GM23338 (cell line): ENCODE measurements around the gene HPRT1. TPM values are rescaled to one million over a fixed set of nuclear protein-coding genes. Genes with fewer than 3 reads are reported as not detected.

Experiments
- ATAC-seq: fragments of 200-7000 bp; cut with Tn5 transposase; 3 replicates; pipeline ENCODE4 v1.9.1; 2020
- DNase-seq: peaks from one replicate; pipeline ENCODE4 v3.0.0-alpha.2; 2015; ENCODE audit warnings: low spot score
- H2AFZ ChIP-seq: fragments of 200-600 bp; sonication (generic); 2 replicates; pipeline ENCODE4 v1.8.0; 2016; ENCODE audit warnings: antibody characterized with exemption, mild to moderate bottlenecking, moderate library complexity
- H3F3A ChIP-seq: fragments of 200-600 bp; sonication (generic); replicated peaks from 2 replicates; pipeline ENCODE4 v1.8.0; 2017; ENCODE audit warnings: antibody characterized with exemption, mixed run types, low read depth
- H3K27ac ChIP-seq: fragments of 200-600 bp; sonication (generic); 2 replicates; pipeline ENCODE4 v1.6.1; 2016; ENCODE audit warnings: low read depth
- H3K27me3 ChIP-seq: fragments of 200-600 bp; sonication (generic); 2 replicates; pipeline ENCODE4 v1.8.0; 2016; ENCODE audit warnings: mild to moderate bottlenecking, mixed run types, moderate library complexity; ENCODE audit not compliant: insufficient read depth
- H3K36me3 ChIP-seq: fragments of 200-600 bp; sonication (generic); 2 replicates; pipeline ENCODE4 v1.8.0; 2016; ENCODE audit warnings: mild to moderate bottlenecking; ENCODE audit not compliant: insufficient read depth
- H3K4me1 ChIP-seq: fragments of 200-600 bp; sonication (generic); 2 replicates; pipeline ENCODE4 v1.8.0; 2016; ENCODE audit warnings: mild to moderate bottlenecking, moderate library complexity; ENCODE audit not compliant: insufficient read depth
- H3K4me2 ChIP-seq: fragments of 200-600 bp; sonication (generic); 2 replicates; pipeline ENCODE4 v1.7.1; 2017; ENCODE audit warnings: mixed run types
- H3K4me3 ChIP-seq: fragments of 200-600 bp; sonication (generic); 2 replicates; pipeline ENCODE4 v1.6.1; 2016; ENCODE audit warnings: mixed run types
- H3K79me2 ChIP-seq: fragments of 200-600 bp; sonication (generic); replicated peaks from 2 replicates; pipeline ENCODE4 v1.8.0; 2017; ENCODE audit warnings: mild to moderate bottlenecking; ENCODE audit not compliant: insufficient read depth
- H3K9me2 ChIP-seq: fragments of 200-600 bp; sonication (generic); 2 replicates; pipeline ENCODE4 v1.8.0; 2017; ENCODE audit not compliant: insufficient read depth
- H4K20me1 ChIP-seq: fragments of 200-600 bp; sonication (generic); replicated peaks from 2 replicates; pipeline ENCODE4 v1.8.0; 2017; ENCODE audit warnings: mild to moderate bottlenecking; ENCODE audit not compliant: insufficient read depth
- H3K27ac Mint-ChIP-seq: 2 replicates; pipeline ENCODE4 v1.8.0; 2020; ENCODE audit warnings: inconsistent platforms, mild to moderate bottlenecking, moderate library complexity, mixed read lengths
- H3K27me3 Mint-ChIP-seq: 3 replicates; pipeline ENCODE4 v1.8.0; 2022; ENCODE audit warnings: low read depth, mild to moderate bottlenecking, moderate library complexity, mixed read lengths, inconsistent platforms; ENCODE audit not compliant: insufficient read depth, poor library complexity
- H3K36me3 Mint-ChIP-seq: 3 replicates; pipeline ENCODE4 v1.8.0; 2021; ENCODE audit warnings: low read depth, mild to moderate bottlenecking, inconsistent platforms, moderate library complexity, mixed read lengths
- H3K4me1 Mint-ChIP-seq: 3 replicates; pipeline ENCODE4 v1.8.0; 2020; ENCODE audit warnings: mild to moderate bottlenecking, inconsistent platforms, mixed read lengths
- H3K4me3 Mint-ChIP-seq: 3 replicates; pipeline ENCODE4 v1.8.0; 2021; ENCODE audit warnings: moderate library complexity, mild to moderate bottlenecking, inconsistent platforms, mixed read lengths
- H3K9me3 Mint-ChIP-seq: 3 replicates; pipeline ENCODE4 v1.8.0; 2020; ENCODE audit warnings: moderate library complexity, mild to moderate bottlenecking, inconsistent platforms, mixed read lengths
- CREB1 ChIP-seq: fragments of 250-450 bp; sonication (Bioruptor Pico); IDR thresholded peaks from 2 replicates; pipeline ENCODE4 v1.5.0; 2020; ENCODE audit warnings: low read depth, mild to moderate bottlenecking, moderate library complexity
- EZH2 ChIP-seq: fragments of 200-600 bp; sonication (generic); IDR thresholded peaks from one replicate; pipeline ENCODE4 v1.8.0; 2017; ENCODE audit warnings: antibody characterized with exemption, mild to moderate bottlenecking, low read depth; ENCODE audit not compliant: unreplicated experiment
- EZH2phosphoT487 ChIP-seq: fragments of 200-600 bp; sonication (generic); IDR thresholded peaks from one replicate; pipeline ENCODE4 v1.8.1; 2018; ENCODE audit warnings: antibody characterized with exemption; ENCODE audit not compliant: unreplicated experiment
- JUNB ChIP-seq: IDR thresholded peaks from one replicate; pipeline ENCODE4 v1.6.1; 2016; ENCODE audit warnings: antibody characterized with exemption; ENCODE audit not compliant: unreplicated experiment
- NANOG ChIP-seq: IDR thresholded peaks from 2 replicates; pipeline ENCODE4 v1.6.1; 2016; ENCODE audit warnings: antibody characterized with exemption, borderline replicate concordance
- POLR2AphosphoS5 ChIP-seq: IDR thresholded peaks from 2 replicates; pipeline ENCODE4 v1.6.1; 2016; ENCODE audit warnings: antibody characterized with exemption, low read depth
- STAT1 ChIP-seq: IDR thresholded peaks from one replicate; pipeline ENCODE4 v1.6.1; 2016; ENCODE audit warnings: antibody characterized with exemption; ENCODE audit not compliant: unreplicated experiment
- ZNF114 ChIP-seq: fragments of 250-450 bp; sonication (Bioruptor Pico); IDR thresholded peaks from 2 replicates; pipeline ENCODE4 v1.5.0; 2020; ENCODE audit warnings: mild to moderate bottlenecking, moderate library complexity
- ZNF331 ChIP-seq: fragments of 250-450 bp; sonication (Bioruptor Pico); IDR thresholded peaks from 2 replicates; pipeline ENCODE4 v1.5.0; 2020; ENCODE audit warnings: low read depth, mild to moderate bottlenecking, moderate library complexity
- polyA plus RNA-seq: library from polyadenylated mRNA; unstranded; fragments of >200 nt; fragmentation: Nextera tagmentation; extraction: Ambion mirVana; gene quantifications from 2 replicates; pipeline ENCODE4 v1.2.1, GENCODE V29; 2016
- total RNA-seq: library from RNA; depleted of rRNA; stranded (reverse); fragments of >200 nt; shearing (Covaris generic); gene quantifications from 2 replicates; pipeline ENCODE4 v1.2.3, GENCODE V29; 2014
- TF ChIP-seq, protein P1 (sequence below): IDR thresholded peaks from 2 replicates; pipeline ENCODE4 v1.6.1; 2016; ENCODE audit warnings: antibody characterized with exemption
- TF ChIP-seq, protein P2 (sequence below): fragments of 250-450 bp; sonication (Bioruptor Pico); IDR thresholded peaks from 2 replicates; pipeline ENCODE4 v1.5.0; 2020; ENCODE audit warnings: mild to moderate bottlenecking, moderate library complexity
- TF ChIP-seq, protein P3 (sequence below), 2 experiments: fragments of 200-600 bp in 1 of 2; sonication (generic) in 1 of 2; conservative IDR thresholded peaks; 2 replicates each; pipeline versions ENCODE4 v1.5.1 to v1.6.1; 2016 to 2017; ENCODE audit warnings: antibody characterized with exemption in 2 of 2, low read depth in 2 of 2, mild to moderate bottlenecking in 2 of 2, moderate library complexity in 1 of 2
- TF ChIP-seq, protein P4 (sequence below): IDR thresholded peaks from one replicate; pipeline ENCODE4 v1.6.1; 2018; ENCODE audit warnings: antibody characterized with exemption; ENCODE audit not compliant: unreplicated experiment

Gene HPRT1
- total and polyA plus RNA-seq, 2 experiments from 2014 or later: 27.0 to 79.4 TPM

DNA sequence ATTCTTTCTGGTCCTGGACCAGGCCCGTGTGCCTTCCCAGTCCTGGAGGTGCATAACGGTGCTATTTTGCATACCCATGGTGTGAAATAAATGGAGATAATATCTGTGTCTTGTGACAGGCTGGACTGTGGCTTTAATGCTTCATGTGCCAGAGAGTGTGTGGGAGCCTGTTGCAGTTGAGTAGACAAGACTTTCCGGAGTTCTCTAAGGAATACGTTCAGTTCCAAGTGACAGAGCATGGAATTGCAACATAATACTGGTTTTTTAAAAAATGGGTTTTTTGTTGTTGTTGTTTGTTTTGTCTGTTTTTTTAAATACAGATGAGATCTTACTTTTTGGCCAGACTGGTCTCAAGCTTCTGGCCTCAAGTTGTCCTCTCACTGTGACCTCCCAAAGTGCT, 74.0 kb downstream of the HPRT1 start (continued):
- TF ChIP-seq, protein P1, sequence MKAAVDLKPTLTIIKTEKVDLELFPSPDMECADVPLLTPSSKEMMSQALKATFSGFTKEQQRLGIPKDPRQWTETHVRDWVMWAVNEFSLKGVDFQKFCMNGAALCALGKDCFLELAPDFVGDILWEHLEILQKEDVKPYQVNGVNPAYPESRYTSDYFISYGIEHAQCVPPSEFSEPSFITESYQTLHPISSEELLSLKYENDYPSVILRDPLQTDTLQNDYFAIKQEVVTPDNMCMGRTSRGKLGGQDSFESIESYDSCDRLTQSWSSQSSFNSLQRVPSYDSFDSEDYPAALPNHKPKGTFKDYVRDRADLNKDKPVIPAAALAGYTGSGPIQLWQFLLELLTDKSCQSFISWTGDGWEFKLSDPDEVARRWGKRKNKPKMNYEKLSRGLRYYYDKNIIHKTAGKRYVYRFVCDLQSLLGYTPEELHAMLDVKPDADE: no peak

DNA sequence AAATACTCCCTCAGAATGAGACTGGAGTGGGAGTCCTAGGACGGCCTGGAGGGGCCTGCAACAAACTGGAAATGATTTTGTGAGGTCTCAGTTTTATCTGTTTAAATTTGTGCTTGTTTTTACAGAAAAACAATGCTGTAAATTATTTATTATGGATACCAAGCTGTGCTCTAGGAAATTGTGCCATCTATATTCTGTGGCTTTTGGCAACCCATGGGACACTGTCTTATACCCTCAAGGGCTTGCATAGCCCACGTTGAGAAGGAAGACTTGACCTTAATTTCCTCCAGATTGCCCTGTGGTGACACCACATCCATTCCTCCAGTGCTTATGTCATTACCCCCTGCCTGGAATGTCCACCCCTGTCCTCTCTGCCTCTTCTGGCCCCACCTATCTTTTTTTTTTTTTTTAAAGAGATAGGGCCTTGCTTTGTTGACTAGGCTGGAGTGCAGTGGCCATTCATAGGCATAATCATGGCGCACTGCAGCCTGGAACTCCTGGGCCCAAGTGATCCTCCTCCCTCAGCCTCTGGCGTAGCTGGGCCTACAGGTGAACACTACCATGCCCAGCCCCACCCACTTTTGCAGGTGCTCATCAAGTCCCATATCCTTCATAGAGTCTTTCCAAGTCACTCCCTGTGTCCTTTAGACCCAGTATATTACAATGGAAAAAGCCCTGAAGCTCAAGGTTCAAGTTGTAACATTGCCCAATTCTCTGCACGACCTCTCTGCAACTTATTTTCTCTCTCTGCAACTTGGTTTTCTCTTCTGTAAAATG, 77.4 kb downstream of the HPRT1 start:
- H3K9me3 Mint-ChIP-seq: no peaks in the 10 kb centered on the region
- Histone ChIP-seq H3K27me3 (no peaks in the 10 kb centered on the region), H3K36me3 (no peaks in the 10 kb centered on the region), H3K27ac (no peak overlapping the region), H2AFZ (no peak overlapping the region), H3K4me3 (no peak overlapping the region), H3K9me2 (no peaks in the 10 kb centered on the region), H3K4me2 (no peak overlapping the region), H4K20me1 (no peaks in the 10 kb centered on the region), H3K4me1 (peaks cover 10% of the 10 kb centered on the region), H3F3A (no peaks in the 10 kb centered on the region), H3K79me2 (no peaks in the 10 kb centered on the region)
- H3K36me3 Mint-ChIP-seq: no peaks in the 10 kb centered on the region
- H3K4me3 Mint-ChIP-seq: no peak overlapping the region
- TF ChIP-seq, protein P2, sequence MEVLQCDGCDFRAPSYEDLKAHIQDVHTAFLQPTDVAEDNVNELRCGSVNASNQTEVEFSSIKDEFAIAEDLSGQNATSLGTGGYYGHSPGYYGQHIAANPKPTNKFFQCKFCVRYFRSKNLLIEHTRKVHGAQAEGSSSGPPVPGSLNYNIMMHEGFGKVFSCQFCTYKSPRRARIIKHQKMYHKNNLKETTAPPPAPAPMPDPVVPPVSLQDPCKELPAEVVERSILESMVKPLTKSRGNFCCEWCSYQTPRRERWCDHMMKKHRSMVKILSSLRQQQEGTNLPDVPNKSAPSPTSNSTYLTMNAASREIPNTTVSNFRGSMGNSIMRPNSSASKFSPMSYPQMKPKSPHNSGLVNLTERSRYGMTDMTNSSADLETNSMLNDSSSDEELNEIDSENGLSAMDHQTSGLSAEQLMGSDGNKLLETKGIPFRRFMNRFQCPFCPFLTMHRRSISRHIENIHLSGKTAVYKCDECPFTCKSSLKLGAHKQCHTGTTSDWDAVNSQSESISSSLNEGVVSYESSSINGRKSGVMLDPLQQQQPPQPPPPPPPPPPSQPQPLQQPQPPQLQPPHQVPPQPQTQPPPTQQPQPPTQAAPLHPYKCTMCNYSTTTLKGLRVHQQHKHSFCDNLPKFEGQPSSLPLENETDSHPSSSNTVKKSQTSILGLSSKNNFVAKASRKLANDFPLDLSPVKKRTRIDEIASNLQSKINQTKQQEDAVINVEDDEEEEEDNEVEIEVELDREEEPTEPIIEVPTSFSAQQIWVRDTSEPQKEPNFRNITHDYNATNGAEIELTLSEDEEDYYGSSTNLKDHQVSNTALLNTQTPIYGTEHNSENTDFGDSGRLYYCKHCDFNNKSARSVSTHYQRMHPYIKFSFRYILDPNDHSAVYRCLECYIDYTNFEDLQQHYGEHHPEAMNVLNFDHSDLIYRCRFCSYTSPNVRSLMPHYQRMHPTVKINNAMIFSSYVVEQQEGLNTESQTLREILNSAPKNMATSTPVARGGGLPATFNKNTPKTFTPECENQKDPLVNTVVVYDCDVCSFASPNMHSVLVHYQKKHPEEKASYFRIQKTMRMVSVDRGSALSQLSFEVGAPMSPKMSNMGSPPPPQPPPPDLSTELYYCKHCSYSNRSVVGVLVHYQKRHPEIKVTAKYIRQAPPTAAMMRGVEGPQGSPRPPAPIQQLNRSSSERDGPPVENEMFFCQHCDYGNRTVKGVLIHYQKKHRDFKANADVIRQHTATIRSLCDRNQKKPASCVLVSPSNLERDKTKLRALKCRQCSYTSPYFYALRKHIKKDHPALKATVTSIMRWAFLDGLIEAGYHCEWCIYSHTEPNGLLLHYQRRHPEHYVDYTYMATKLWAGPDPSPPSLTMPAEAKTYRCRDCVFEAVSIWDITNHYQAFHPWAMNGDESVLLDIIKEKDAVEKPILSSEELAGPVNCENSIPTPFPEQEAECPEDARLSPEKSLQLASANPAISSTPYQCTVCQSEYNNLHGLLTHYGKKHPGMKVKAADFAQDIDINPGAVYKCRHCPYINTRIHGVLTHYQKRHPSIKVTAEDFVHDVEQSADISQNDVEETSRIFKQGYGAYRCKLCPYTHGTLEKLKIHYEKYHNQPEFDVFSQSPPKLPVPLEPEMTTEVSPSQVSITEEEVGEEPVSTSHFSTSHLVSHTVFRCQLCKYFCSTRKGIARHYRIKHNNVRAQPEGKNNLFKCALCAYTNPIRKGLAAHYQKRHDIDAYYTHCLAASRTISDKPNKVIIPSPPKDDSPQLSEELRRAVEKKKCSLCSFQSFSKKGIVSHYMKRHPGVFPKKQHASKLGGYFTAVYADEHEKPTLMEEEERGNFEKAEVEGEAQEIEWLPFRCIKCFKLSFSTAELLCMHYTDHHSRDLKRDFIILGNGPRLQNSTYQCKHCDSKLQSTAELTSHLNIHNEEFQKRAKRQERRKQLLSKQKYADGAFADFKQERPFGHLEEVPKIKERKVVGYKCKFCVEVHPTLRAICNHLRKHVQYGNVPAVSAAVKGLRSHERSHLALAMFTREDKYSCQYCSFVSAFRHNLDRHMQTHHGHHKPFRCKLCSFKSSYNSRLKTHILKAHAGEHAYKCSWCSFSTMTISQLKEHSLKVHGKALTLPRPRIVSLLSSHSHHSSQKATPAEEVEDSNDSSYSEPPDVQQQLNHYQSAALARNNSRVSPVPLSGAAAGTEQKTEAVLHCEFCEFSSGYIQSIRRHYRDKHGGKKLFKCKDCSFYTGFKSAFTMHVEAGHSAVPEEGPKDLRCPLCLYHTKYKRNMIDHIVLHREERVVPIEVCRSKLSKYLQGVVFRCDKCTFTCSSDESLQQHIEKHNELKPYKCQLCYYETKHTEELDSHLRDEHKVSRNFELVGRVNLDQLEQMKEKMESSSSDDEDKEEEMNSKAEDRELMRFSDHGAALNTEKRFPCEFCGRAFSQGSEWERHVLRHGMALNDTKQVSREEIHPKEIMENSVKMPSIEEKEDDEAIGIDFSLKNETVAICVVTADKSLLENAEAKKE (CRISPR knock-in tag): no peak
- TF ChIP-seq NANOG (no peak), EZH2 (no peak), JUNB (no peak), STAT1 (no peak), POLR2AphosphoS5 (no peak), ZNF114 (no peak), ZNF331 (CRISPR knock-in tag) (no peak), CREB1 (CRISPR knock-in tag) (no peak), EZH2phosphoT487 (no peak)
- TF ChIP-seq, protein P3, sequence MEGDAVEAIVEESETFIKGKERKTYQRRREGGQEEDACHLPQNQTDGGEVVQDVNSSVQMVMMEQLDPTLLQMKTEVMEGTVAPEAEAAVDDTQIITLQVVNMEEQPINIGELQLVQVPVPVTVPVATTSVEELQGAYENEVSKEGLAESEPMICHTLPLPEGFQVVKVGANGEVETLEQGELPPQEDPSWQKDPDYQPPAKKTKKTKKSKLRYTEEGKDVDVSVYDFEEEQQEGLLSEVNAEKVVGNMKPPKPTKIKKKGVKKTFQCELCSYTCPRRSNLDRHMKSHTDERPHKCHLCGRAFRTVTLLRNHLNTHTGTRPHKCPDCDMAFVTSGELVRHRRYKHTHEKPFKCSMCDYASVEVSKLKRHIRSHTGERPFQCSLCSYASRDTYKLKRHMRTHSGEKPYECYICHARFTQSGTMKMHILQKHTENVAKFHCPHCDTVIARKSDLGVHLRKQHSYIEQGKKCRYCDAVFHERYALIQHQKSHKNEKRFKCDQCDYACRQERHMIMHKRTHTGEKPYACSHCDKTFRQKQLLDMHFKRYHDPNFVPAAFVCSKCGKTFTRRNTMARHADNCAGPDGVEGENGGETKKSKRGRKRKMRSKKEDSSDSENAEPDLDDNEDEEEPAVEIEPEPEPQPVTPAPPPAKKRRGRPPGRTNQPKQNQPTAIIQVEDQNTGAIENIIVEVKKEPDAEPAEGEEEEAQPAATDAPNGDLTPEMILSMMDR (conservative IDR thresholded peaks at IDR 0.05; ENCODE audit: low read depth in 2 of 2): no peak
- TF ChIP-seq, protein P4, sequence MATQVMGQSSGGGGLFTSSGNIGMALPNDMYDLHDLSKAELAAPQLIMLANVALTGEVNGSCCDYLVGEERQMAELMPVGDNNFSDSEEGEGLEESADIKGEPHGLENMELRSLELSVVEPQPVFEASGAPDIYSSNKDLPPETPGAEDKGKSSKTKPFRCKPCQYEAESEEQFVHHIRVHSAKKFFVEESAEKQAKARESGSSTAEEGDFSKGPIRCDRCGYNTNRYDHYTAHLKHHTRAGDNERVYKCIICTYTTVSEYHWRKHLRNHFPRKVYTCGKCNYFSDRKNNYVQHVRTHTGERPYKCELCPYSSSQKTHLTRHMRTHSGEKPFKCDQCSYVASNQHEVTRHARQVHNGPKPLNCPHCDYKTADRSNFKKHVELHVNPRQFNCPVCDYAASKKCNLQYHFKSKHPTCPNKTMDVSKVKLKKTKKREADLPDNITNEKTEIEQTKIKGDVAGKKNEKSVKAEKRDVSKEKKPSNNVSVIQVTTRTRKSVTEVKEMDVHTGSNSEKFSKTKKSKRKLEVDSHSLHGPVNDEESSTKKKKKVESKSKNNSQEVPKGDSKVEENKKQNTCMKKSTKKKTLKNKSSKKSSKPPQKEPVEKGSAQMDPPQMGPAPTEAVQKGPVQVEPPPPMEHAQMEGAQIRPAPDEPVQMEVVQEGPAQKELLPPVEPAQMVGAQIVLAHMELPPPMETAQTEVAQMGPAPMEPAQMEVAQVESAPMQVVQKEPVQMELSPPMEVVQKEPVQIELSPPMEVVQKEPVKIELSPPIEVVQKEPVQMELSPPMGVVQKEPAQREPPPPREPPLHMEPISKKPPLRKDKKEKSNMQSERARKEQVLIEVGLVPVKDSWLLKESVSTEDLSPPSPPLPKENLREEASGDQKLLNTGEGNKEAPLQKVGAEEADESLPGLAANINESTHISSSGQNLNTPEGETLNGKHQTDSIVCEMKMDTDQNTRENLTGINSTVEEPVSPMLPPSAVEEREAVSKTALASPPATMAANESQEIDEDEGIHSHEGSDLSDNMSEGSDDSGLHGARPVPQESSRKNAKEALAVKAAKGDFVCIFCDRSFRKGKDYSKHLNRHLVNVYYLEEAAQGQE: no peak
- DNase-seq (no peak), ATAC-seq (no peak)
- no peak overlapping the region for H3K27ac Mint-ChIP-seq
- peaks cover 27% of the 10 kb centered on the region for H3K4me1 Mint-ChIP-seq
- H3K27me3 Mint-ChIP-seq: peaks cover 5% of the 10 kb centered on the region
